ENCODE results near the gene CYP27C1. TPM values are rescaled to one million over a fixed set of nuclear protein-coding genes. Genes with fewer than 3 reads are reported as not detected.
"Not testable (repeated sequence)": the region's sequence is repeated elsewhere in the genome, so short reads cannot be mapped to it uniquely, and the experiment has no call there.

Gene CYP27C1
- polyA plus RNA-seq, 1 donor (not counting 4 experiments of a cell fraction or from before 2014, with no cell fraction given), result 6.1 TPM

GRCh38 chr2:127239395-127239794 is 19.3 kb upstream of the CYP27C1 start:
- Histone ChIP-seq H3K36me3 (ENCODE audit: control insufficient read depth in 2 of 2, extremely low read depth in 1 of 2, insufficient read depth in 2 of 2, low read length in 2 of 2) (no peaks in the 10 kb centered on the region), H3K79me2 (ENCODE audit: control insufficient read depth, insufficient read depth, low read length) (no peaks in the 10 kb centered on the region), H3K4me2 (ENCODE audit: control insufficient read depth, extremely low read depth, insufficient read depth, low read depth, low read length) (no peak overlapping the region), H4K20me1 (ENCODE audit: control insufficient read depth, extremely low read depth, insufficient read depth, low read length) (no peaks in the 10 kb centered on the region), H3K9me1 (ENCODE audit: control insufficient read depth, extremely low read depth, insufficient read depth, low read length) (no peaks in the 10 kb centered on the region), H3K27ac (ENCODE audit: control insufficient read depth, insufficient read depth, low read length) (no peak overlapping the region), H3K4me1 (ENCODE audit: control insufficient read depth, extremely low read depth, insufficient read depth, low read length) (no peaks in the 10 kb centered on the region), H3K27me3 (ENCODE audit: control insufficient read depth, extremely low read depth, insufficient read depth, low read length) (no peaks in the 10 kb centered on the region), H2AFZ (ENCODE audit: control insufficient read depth, low read length) (no peak overlapping the region), H3K4me3 (ENCODE audit: control insufficient read depth in 2 of 3, extremely low read depth in 1 of 3, insufficient read depth in 2 of 3, low read depth in 1 of 3, low read length in 3 of 3) (no peak overlapping the region), H3K9ac (ENCODE audit: control insufficient read depth, extremely low read depth, insufficient read depth, low read length) (no peak overlapping the region), H3K9me3 (ENCODE audit: control insufficient read depth, low read depth, low read length) (no peaks in the 10 kb centered on the region)
- FAIRE-seq, result no peak
- TF ChIP-seq CTCF (optimal IDR thresholded peaks at IDR 0.05 in 1 of 3, IDR thresholded peaks at IDR 0.05 in 1 of 3, conservative IDR thresholded peaks at IDR 0.05 in 1 of 3; ENCODE audit: extremely low read depth in 1 of 3, insufficient read depth in 2 of 3, low read length in 3 of 3) (no peak), EZH2 (IDR thresholded peaks at IDR 0.05; ENCODE audit: low read length) (no peak)
- DNase-seq (ENCODE audit: low read depth, low spot score), result no peak
- dilution Hi-C loops (cut with MboI; ENCODE audit: extremely low pct_ligation_motif_present, low sequenced_read_pairs), result no loop called here

- dilution Hi-C loops (cut with MboI; ENCODE audit: extremely low pct_ligation_motif_present, low sequenced_read_pairs); H3K4me1 ChIP-seq (ENCODE audit: control insufficient read depth, extremely low read depth, insufficient read depth, low read length); H4K20me1 ChIP-seq (ENCODE audit: control insufficient read depth, extremely low read depth, insufficient read depth, low read length); H3K79me2 ChIP-seq (ENCODE audit: control insufficient read depth, insufficient read depth, low read length); H3K27me3 ChIP-seq (ENCODE audit: control insufficient read depth, extremely low read depth, insufficient read depth, low read length); H2AFZ ChIP-seq (ENCODE audit: control insufficient read depth, low read length); H3K9ac ChIP-seq (ENCODE audit: control insufficient read depth, extremely low read depth, insufficient read depth, low read length); H3K27ac ChIP-seq (ENCODE audit: control insufficient read depth, insufficient read depth, low read length); H3K9me1 ChIP-seq (ENCODE audit: control insufficient read depth, extremely low read depth, insufficient read depth, low read length); H3K36me3 ChIP-seq (ENCODE audit: control insufficient read depth in 2 of 2, extremely low read depth in 1 of 2, insufficient read depth in 2 of 2, low read length in 2 of 2); H3K9me3 ChIP-seq (ENCODE audit: control insufficient read depth, low read depth, low read length); DNase-seq (ENCODE audit: low read depth, low spot score); H3K4me3 ChIP-seq (ENCODE audit: control insufficient read depth in 2 of 3, extremely low read depth in 1 of 3, insufficient read depth in 2 of 3, low read depth in 1 of 3, low read length in 3 of 3); H3K4me2 ChIP-seq (ENCODE audit: control insufficient read depth, extremely low read depth, insufficient read depth, low read depth, low read length); FAIRE-seq: not testable (repeated sequence)
These were observed 17.7 kb upstream of the CYP27C1 start for GRCh38 chr2:127237768-127238167.

- FAIRE-seq (no peak), DNase-seq (ENCODE audit: low read depth, low spot score) (no peak)
- H3K27ac ChIP-seq (ENCODE audit: control insufficient read depth, insufficient read depth, low read length), result no peak overlapping the region
- no peaks in the 10 kb centered on the region for H3K9me1 ChIP-seq (ENCODE audit: control insufficient read depth, extremely low read depth, insufficient read depth, low read length)
- dilution Hi-C loops (cut with MboI; ENCODE audit: extremely low pct_ligation_motif_present, low sequenced_read_pairs), result no loop called here
- no peak overlapping the region for H3K9ac ChIP-seq (ENCODE audit: control insufficient read depth, extremely low read depth, insufficient read depth, low read length)
- no peaks in the 10 kb centered on the region for H3K4me1 ChIP-seq (ENCODE audit: control insufficient read depth, extremely low read depth, insufficient read depth, low read length)
- TF ChIP-seq CTCF (optimal IDR thresholded peaks at IDR 0.05 in 1 of 3, IDR thresholded peaks at IDR 0.05 in 1 of 3, conservative IDR thresholded peaks at IDR 0.05 in 1 of 3; ENCODE audit: extremely low read depth in 1 of 3, insufficient read depth in 2 of 3, low read length in 3 of 3), result no peak
- H3K27me3 ChIP-seq (ENCODE audit: control insufficient read depth, extremely low read depth, insufficient read depth, low read length), result no peaks in the 10 kb centered on the region
- no peaks in the 10 kb centered on the region for H3K9me3 ChIP-seq (ENCODE audit: control insufficient read depth, low read depth, low read length)
- no peak overlapping the region for H2AFZ ChIP-seq (ENCODE audit: control insufficient read depth, low read length)
- H3K4me3 ChIP-seq (ENCODE audit: control insufficient read depth in 2 of 3, extremely low read depth in 1 of 3, insufficient read depth in 2 of 3, low read depth in 1 of 3, low read length in 3 of 3), result no peak overlapping the region
- H3K79me2 ChIP-seq (ENCODE audit: control insufficient read depth, insufficient read depth, low read length), result no peaks in the 10 kb centered on the region
- H4K20me1 ChIP-seq (ENCODE audit: control insufficient read depth, extremely low read depth, insufficient read depth, low read length), result no peaks in the 10 kb centered on the region
- no peak overlapping the region for H3K4me2 ChIP-seq (ENCODE audit: control insufficient read depth, extremely low read depth, insufficient read depth, low read depth, low read length)
- no peaks in the 10 kb centered on the region for H3K36me3 ChIP-seq (ENCODE audit: control insufficient read depth in 2 of 2, extremely low read depth in 1 of 2, insufficient read depth in 2 of 2, low read length in 2 of 2)
These were observed 15.1 kb upstream of the CYP27C1 start for GRCh38 chr2:127235082-127235702.
